HCT116 (cell line): ENCODE results near the gene LCN1. TPM values are rescaled to one million over a fixed set of nuclear protein-coding genes. Genes with fewer than 3 reads are reported as not detected.

Experiments
- ATAC-seq: fragments of 200-7000 bp; cut with Tn5 transposase; 2 replicates; pipeline ENCODE4 v1.9.1; 2020; ENCODE audit warnings: mild to moderate bottlenecking, moderate library complexity
- BruUV-seq: library from RNA; stranded (reverse); fragments of 400-500 nt; replicated peaks from 2 replicates; lab custom pipeline; 2021; lab: Mats Ljungman, UMichigan
- CTCF ChIA-PET: fragments of 300-600 bp; sonication (Branson Sonifier 250); formaldehyde crosslinking; loops from one replicate; lab custom pipeline; 2021; ENCODE audit warnings: antibody characterized with exemption; lab: Charles Lee
- POLR2A ChIA-PET: fragments of 300-600, 350-600 bp; sonication (Branson Sonifier 250); formaldehyde crosslinking; loops from one replicate; lab custom pipeline; 2021; ENCODE audit warnings: antibody characterized with exemption; lab: Charles Lee
- RAD21 ChIA-PET, 2 experiments: fragments of 300-600 bp; sonication (Branson Sonifier 250); formaldehyde crosslinking; loops; one replicate each; lab custom pipeline; 2023; ENCODE audit warnings: low total read pairs in 2 of 2; ENCODE audit not compliant: uncharacterized antibody in 2 of 2, unreplicated experiment in 2 of 2, low non-redundant PET in 1 of 2; lab: Charles Lee
- DNase-seq: peaks from one replicate; pipeline ENCODE4 v3.0.0-alpha.2; 2010; ENCODE audit warnings: low read depth, low spot score
- H2AFZ ChIP-seq: fragments of 200-600 bp; shearing (Covaris generic), sonication (generic); 2 replicates; pipeline ENCODE4 v1.6.1; 2017; ENCODE audit warnings: low read depth, mixed run types, mixed read lengths, antibody characterized with exemption, low read length; ENCODE audit not compliant: poor library complexity, severe bottlenecking
- H3K27ac ChIP-seq: 2 replicates; pipeline ENCODE4 v1.5.1; 2012; ENCODE audit warnings: low read depth, low read length
- H3K27me3 ChIP-seq: fragments of 200-600 bp; sonication (generic); 2 replicates; pipeline ENCODE4 v1.6.1; 2016; ENCODE audit warnings: mixed run types, low read length, mixed read lengths; ENCODE audit not compliant: insufficient read depth
- H3K36me3 ChIP-seq, 2 experiments: fragments of 200-500 bp in 1 of 2; fragments of 200-600 bp in 1 of 2; sonication (Bioruptor generic) in 1 of 2; sonication (generic) in 1 of 2; 2 replicates each; pipeline versions ENCODE4 v1.5.1 to v1.6.1; 2014 to 2016; ENCODE audit warnings: low read length in 2 of 2, inconsistent platforms in 1 of 2, mixed read lengths in 1 of 2, mixed run types in 1 of 2; ENCODE audit not compliant: insufficient read depth in 2 of 2, control insufficient read depth in 1 of 2
- H3K4me1 ChIP-seq, 2 experiments: fragments of 200-600 bp in 1 of 2; sonication (generic) in 1 of 2; 2 replicates each; pipeline versions ENCODE4 v1.5.1 to v1.6.1; 2012 to 2017; ENCODE audit warnings: low read length in 2 of 2, inconsistent platforms in 1 of 2, mild to moderate bottlenecking in 1 of 2, mixed read lengths in 1 of 2, mixed run types in 1 of 2, moderate library complexity in 1 of 2; ENCODE audit not compliant: insufficient read depth in 2 of 2, control insufficient read depth in 1 of 2
- H3K4me2 ChIP-seq: fragments of 200-600 bp; sonication (generic); 2 replicates; pipeline ENCODE4 v1.6.1; 2017; ENCODE audit warnings: mixed run types, low read length, mixed read lengths
- H3K4me3 ChIP-seq, 2 experiments: fragments of 200-600 bp in 1 of 2; sonication (generic) in 1 of 2; replicated peaks in 1 of 2; 2 replicates each; pipeline ENCODE4 v1.5.1; 2011 to 2016; ENCODE audit warnings: low read length in 2 of 2, control low read depth in 1 of 2, low read depth in 1 of 2, mild to moderate bottlenecking in 1 of 2, mixed read lengths in 1 of 2, mixed run types in 1 of 2
- H3K79me2 ChIP-seq: fragments of 200-600 bp; sonication (generic); 2 replicates; pipeline ENCODE4 v1.6.1; 2017; ENCODE audit warnings: mild to moderate bottlenecking, mixed run types, low read length, moderate library complexity, mixed read lengths; ENCODE audit not compliant: insufficient read depth
- H3K9ac ChIP-seq: fragments of 200-600 bp; sonication (generic); 2 replicates; pipeline ENCODE4 v1.6.1; 2016; ENCODE audit warnings: low read length, mixed read lengths
- H3K9me2 ChIP-seq: fragments of 200-600 bp; sonication (generic), shearing (Covaris generic); 2 replicates; pipeline ENCODE4 v1.6.1; 2017; ENCODE audit warnings: mixed run types, mild to moderate bottlenecking, moderate library complexity; ENCODE audit not compliant: insufficient read depth
- H3K9me3 ChIP-seq, 2 experiments: fragments of 200-500 bp in 1 of 2; fragments of 200-600 bp in 1 of 2; sonication (Bioruptor generic) in 1 of 2; sonication (generic) in 1 of 2; 2 replicates each; pipeline ENCODE4 v1.6.1; 2014 to 2017; ENCODE audit warnings: low read length in 2 of 2, mixed read lengths in 2 of 2, inconsistent platforms in 1 of 2, low read depth in 1 of 2, mild to moderate bottlenecking in 1 of 2, mixed run types in 1 of 2, moderate library complexity in 1 of 2; ENCODE audit not compliant: control insufficient read depth in 1 of 2, insufficient read depth in 1 of 2
- H4K20me1 ChIP-seq: fragments of 200-600 bp; sonication (generic), shearing (Covaris generic); 2 replicates; pipeline ENCODE4 v1.6.1; 2017; ENCODE audit warnings: mixed run types, mild to moderate bottlenecking, moderate library complexity; ENCODE audit not compliant: insufficient read depth
- EZH2 ChIP-seq: fragments of 200-600 bp; sonication (generic); IDR thresholded peaks from 2 replicates; pipeline ENCODE4 v1.6.1; 2017; ENCODE audit warnings: antibody characterized with exemption, mixed run types
- FOSL1 ChIP-seq: IDR thresholded peaks from 2 replicates; pipeline ENCODE4 v1.6.1; 2012; ENCODE audit warnings: low read depth
- SP1 ChIP-seq: IDR thresholded peaks from 2 replicates; pipeline ENCODE4 v1.6.1; 2012; ENCODE audit warnings: low read depth
- intact Hi-C: fragments of 100-400 bp; cut with micrococcal nuclease; formaldehyde crosslinking; loops from 2 replicates; pipeline ENCODE4 v1.10.0; 2022
- total RNA-seq: library from RNA; stranded (reverse); gene quantifications from one replicate; pipeline ENCODE4 v1.2.1, GENCODE V29; 2021; ENCODE audit not compliant: unreplicated experiment
- TF ChIP-seq, protein P1 (sequence below), 3 experiments: fragments of 200-600 bp in 1 of 3; sonication (generic) in 1 of 3; IDR thresholded peaks in 2 of 3; conservative IDR thresholded peaks in 1 of 3; 2 replicates each; pipeline ENCODE4 v1.5.1; 2012 to 2017; ENCODE audit warnings: low read depth in 2 of 3, low read length in 2 of 3, antibody characterized with exemption in 1 of 3, borderline replicate concordance in 1 of 3, control low read depth in 1 of 3, mild to moderate bottlenecking in 1 of 3, mixed read lengths in 1 of 3, mixed run types in 1 of 3, moderate library complexity in 1 of 3; ENCODE audit not compliant: insufficient read depth in 1 of 3

LCN1 gene
- total RNA-seq, 1 experiment from 2014 or later, result not detected

GRCh38 chr9:135492886-135493669 lies 28.2 kb upstream of the LCN1 start:
- ATAC-seq, result no peak
- CTCF ChIA-PET, result interaction anchor here (1.4 kb wide), 1 partner anchor 12 kb away, joined by 6 read pairs; no protein-coding TSS in a partner anchor

More at GRCh38 chr9:135492886-135493669, 28.2 kb upstream of the LCN1 start:
- H3K4me3 ChIP-seq, result no peak overlapping the region
- H3K36me3 ChIP-seq, result peaks cover 0 to 3% of the 10 kb centered on the region in 2 experiments; a peak in 1 of 4 replicates
- TF ChIP-seq FOSL1 (no peak), SP1 (no peak), EZH2 (no peak)
- TF ChIP-seq, protein P1, sequence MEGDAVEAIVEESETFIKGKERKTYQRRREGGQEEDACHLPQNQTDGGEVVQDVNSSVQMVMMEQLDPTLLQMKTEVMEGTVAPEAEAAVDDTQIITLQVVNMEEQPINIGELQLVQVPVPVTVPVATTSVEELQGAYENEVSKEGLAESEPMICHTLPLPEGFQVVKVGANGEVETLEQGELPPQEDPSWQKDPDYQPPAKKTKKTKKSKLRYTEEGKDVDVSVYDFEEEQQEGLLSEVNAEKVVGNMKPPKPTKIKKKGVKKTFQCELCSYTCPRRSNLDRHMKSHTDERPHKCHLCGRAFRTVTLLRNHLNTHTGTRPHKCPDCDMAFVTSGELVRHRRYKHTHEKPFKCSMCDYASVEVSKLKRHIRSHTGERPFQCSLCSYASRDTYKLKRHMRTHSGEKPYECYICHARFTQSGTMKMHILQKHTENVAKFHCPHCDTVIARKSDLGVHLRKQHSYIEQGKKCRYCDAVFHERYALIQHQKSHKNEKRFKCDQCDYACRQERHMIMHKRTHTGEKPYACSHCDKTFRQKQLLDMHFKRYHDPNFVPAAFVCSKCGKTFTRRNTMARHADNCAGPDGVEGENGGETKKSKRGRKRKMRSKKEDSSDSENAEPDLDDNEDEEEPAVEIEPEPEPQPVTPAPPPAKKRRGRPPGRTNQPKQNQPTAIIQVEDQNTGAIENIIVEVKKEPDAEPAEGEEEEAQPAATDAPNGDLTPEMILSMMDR (IDR thresholded peaks at IDR 0.05 in 2 of 3, conservative IDR thresholded peaks at IDR 0.05 in 1 of 3; ENCODE audit: borderline replicate concordance in 1 of 3, insufficient read depth in 1 of 3, low read depth in 2 of 3, low read length in 2 of 3), result no peak
- TF ChIP-seq, all 23 proteins: peak for 0
- BruUV-seq, result no TSS peak
- Histone ChIP-seq H3K4me2 (no peak overlapping the region), H3K79me2 (no peaks in the 10 kb centered on the region), H3K4me1 (peaks cover 9 to 23% of the 10 kb centered on the region in 2 experiments), H4K20me1 (no peaks in the 10 kb centered on the region), H2AFZ (no peak overlapping the region), H3K27me3 (no peaks in the 10 kb centered on the region), H3K9ac (no peak overlapping the region), H3K9me3 (no peaks in the 10 kb centered on the region), H3K27ac (no peak overlapping the region), H3K9me2 (no peaks in the 10 kb centered on the region)
- intact Hi-C loops, result no loop called here
- ChIA-PET POLR2A (no interaction called here), RAD21 (no interaction called here)
- DNase-seq, result no peak
